Endothelial cell of umbilical vein (primary cell): ENCODE results near the gene CPLX1. TPM values are rescaled to one million over a fixed set of nuclear protein-coding genes. Genes with fewer than 3 reads are reported as not detected.

Experiments used
- BruUV-seq: library from RNA; stranded (reverse); fragments of 400-500 nt; replicated peaks from 2 replicates; lab custom pipeline; 2021; lab: Mats Ljungman, UMichigan
- CTCF ChIA-PET: fragments of 300-600, 350-600 bp; sonication (Branson Sonifier 250); formaldehyde crosslinking; loops from one replicate; lab custom pipeline; 2021; ENCODE audit warnings: antibody characterized with exemption, inconsistent platforms; lab: Charles Lee
- POLR2A ChIA-PET: fragments of 300-600, 350-600 bp; sonication (Branson Sonifier 250); formaldehyde crosslinking; loops from one replicate; lab custom pipeline; 2021; ENCODE audit warnings: antibody characterized with exemption, inconsistent platforms; lab: Charles Lee
- DNase-seq: peaks from one replicate; pipeline ENCODE4 v3.0.0-alpha.2; 2011; ENCODE audit warnings: low read depth, low spot score
- FAIRE-seq: peaks from 2 replicates; lab custom pipeline; 2011; peaks lifted over from hg19 to GRCh38; lab: Jason Lieb, UNC
- H2AFZ ChIP-seq: 2 replicates; pipeline ENCODE4 v1.6.0; 2012; ENCODE audit warnings: low read depth, low read length, control low read depth, inconsistent platforms
- H3K27ac ChIP-seq: 2 replicates; pipeline ENCODE4 v1.5.1; 2011; ENCODE audit warnings: low read depth, mild to moderate bottlenecking, control low read depth, low read length, moderate library complexity; ENCODE audit not compliant: insufficient read depth
- H3K27me3 ChIP-seq, 2 experiments: 2 replicates each; pipeline versions ENCODE4 v1.6.0 to v1.6.1; 2011; ENCODE audit warnings: low read length in 2 of 2, mixed read lengths in 1 of 2; ENCODE audit not compliant: control insufficient read depth in 2 of 2, insufficient read depth in 2 of 2
- H3K36me3 ChIP-seq, 2 experiments: 2 replicates in 1 of 2; 3 replicates in 1 of 2; pipeline ENCODE4 v1.5.1; 2011; ENCODE audit warnings: low read length in 2 of 2, mild to moderate bottlenecking in 1 of 2, moderate library complexity in 1 of 2; ENCODE audit not compliant: control insufficient read depth in 2 of 2, insufficient read depth in 2 of 2; ENCODE audit errors: extremely low read depth in 1 of 2
- H3K4me1 ChIP-seq: 3 replicates; pipeline ENCODE4 v1.5.1; 2011; ENCODE audit warnings: mild to moderate bottlenecking, low read length; ENCODE audit not compliant: control insufficient read depth, insufficient read depth; ENCODE audit errors: extremely low read depth
- H3K4me2 ChIP-seq: 2 replicates; pipeline ENCODE4 v1.6.1; 2011; ENCODE audit warnings: low read length, control low read depth, mixed read lengths; ENCODE audit not compliant: insufficient read depth
- H3K4me3 ChIP-seq, 3 experiments: fragments of 200-600 bp in 1 of 3; sonication (generic), shearing (Covaris generic) in 1 of 3; replicated peaks in 1 of 3; 2 replicates each; pipeline ENCODE4 v1.5.1; 2011 to 2016; ENCODE audit warnings: control low read depth in 3 of 3, low read length in 3 of 3, mild to moderate bottlenecking in 2 of 3, inconsistent platforms in 1 of 3, low read depth in 1 of 3, moderate library complexity in 1 of 3; ENCODE audit not compliant: insufficient read depth in 1 of 3
- H3K79me2 ChIP-seq: 2 replicates; pipeline ENCODE4 v1.6.0; 2012; ENCODE audit warnings: low read length, inconsistent platforms; ENCODE audit not compliant: control insufficient read depth, insufficient read depth
- H3K9ac ChIP-seq: replicated peaks from 2 replicates; pipeline ENCODE3; 2011; ENCODE audit warnings: low read length, control low read depth; ENCODE audit not compliant: insufficient read depth; ENCODE audit errors: extremely low read depth
- H3K9me1 ChIP-seq: replicated peaks from 3 replicates; pipeline ENCODE4 v1.6.0; 2011; ENCODE audit warnings: mild to moderate bottlenecking, low read length; ENCODE audit not compliant: control insufficient read depth, insufficient read depth; ENCODE audit errors: extremely low read depth
- H3K9me3 ChIP-seq: replicated peaks from 2 replicates; pipeline ENCODE4 v1.5.1; 2012; ENCODE audit warnings: low read length, inconsistent platforms; ENCODE audit not compliant: control insufficient read depth, insufficient read depth
- H4K20me1 ChIP-seq: replicated peaks from 2 replicates; pipeline ENCODE3; 2011; ENCODE audit warnings: mild to moderate bottlenecking, low read length; ENCODE audit not compliant: control insufficient read depth, insufficient read depth; ENCODE audit errors: extremely low read depth
- CTCF ChIP-seq, 2 donors: IDR thresholded peaks; 1 replicate in 1 of 2; 2 replicates in 1 of 2; pipeline ENCODE4 v1.5.1; 2011; ENCODE audit warnings: low read length in 2 of 2, mild to moderate bottlenecking in 2 of 2, moderate library complexity in 2 of 2, control low read depth in 1 of 2, inconsistent platforms in 1 of 2, low read depth in 1 of 2; ENCODE audit not compliant: insufficient read depth in 1 of 2; ENCODE audit errors: extremely low read depth in 1 of 2
- POLR2A ChIP-seq: IDR thresholded peaks from 2 replicates; pipeline ENCODE4 v1.6.1; 2012; ENCODE audit warnings: low read depth, mild to moderate bottlenecking, control low read depth, low read length
- dilution Hi-C: fragments of 300-500 bp; cut with MboI; formaldehyde crosslinking; loops from one replicate; pipeline ENCODE4 v1.15.0; 2019; ENCODE audit warnings: low sequenced_read_pairs; ENCODE audit not compliant: extremely low pct_ligation_motif_present
- intact Hi-C: fragments of 100-400 bp; cut with micrococcal nuclease; formaldehyde crosslinking; loops from one replicate; pipeline ENCODE4 v1.10.0; 2022
- polyA plus RNA-seq, 4 experiments: library from polyadenylated mRNA; depleted of rRNA in 3 of 4; stranded (reverse) in 3 of 4; unstranded in 1 of 4; fragments of >200 nt; gene quantifications; 2 replicates each; pipeline versions ENCODE4 v1.2.1 to v1.2.3, GENCODE V29; 2011 to 2012; ENCODE audit warnings: missing spikeins in 1 of 4
- total RNA-seq: library from RNA; stranded (reverse); gene quantifications from 2 replicates; pipeline ENCODE4 v1.2.3, GENCODE V29; 2021

The CPLX1 gene
- total and polyA plus RNA-seq, 2 donors (not counting 3 experiments of a cell fraction or from before 2014, with no cell fraction given): 1.0 to 1.8 TPM

- Histone ChIP-seq H3K27me3 (peaks cover 10 to 11% of the 10 kb centered on the region in 2 experiments), H3K9ac (no peak overlapping the region), H4K20me1 (no peaks in the 10 kb centered on the region), H3K9me1 (no peaks in the 10 kb centered on the region), H3K36me3 (no peaks in the 10 kb centered on the region), H3K27ac (no peak overlapping the region), H3K4me2 (no peak overlapping the region), H3K4me3 (no peak overlapping the region), H2AFZ (no peak overlapping the region), H3K79me2 (no peaks in the 10 kb centered on the region), H3K4me1 (no peaks in the 10 kb centered on the region), H3K9me3 (no peaks in the 10 kb centered on the region)
- ChIA-PET CTCF (interaction anchor here (1.0 kb wide), 1 partner anchor 11 kb away, joined by 3 read pairs; no protein-coding TSS in a partner anchor), POLR2A (no interaction called here)
- no TSS peak for BruUV-seq
- FAIRE-seq (no peak), DNase-seq (no peak)
- dilution Hi-C loops: no loop called here
- TF ChIP-seq CTCF (IDR thresholded peaks at IDR 0.05; ENCODE audit: extremely low read depth in 1 of 2, insufficient read depth in 1 of 2, low read depth in 1 of 2, low read length in 2 of 2): no peak
- no peak for TF ChIP-seq POLR2A
- intact Hi-C loops: no loop called here
Measured at GRCh38 chr4:830601-831482, 4.9 kb upstream of the CPLX1 start.
